Suprapubic skin (tissue), 4 donors: ENCODE measurements around the gene MAGOH. TPM values are rescaled to one million over a fixed set of nuclear protein-coding genes. Genes with fewer than 3 reads are reported as not detected.

Experiments
- DNase-seq, 2 donors: peaks; one replicate each; pipeline ENCODE4 v3.0.0-alpha.2; 2019; ENCODE audit warnings: low spot score in 2 of 2
- H3K27ac ChIP-seq: fragments of 200-600 bp; sonication (generic); one replicate; pipeline ENCODE4 v1.5.1; 2019
- H3K27me3 ChIP-seq: fragments of 200-600 bp; sonication (generic); one replicate; pipeline ENCODE4 v1.5.1; 2019
- H3K36me3 ChIP-seq: fragments of 200-600 bp; sonication (generic); one replicate; pipeline ENCODE4 v1.5.1; 2019
- H3K4me1 ChIP-seq: fragments of 200-600 bp; sonication (generic); one replicate; pipeline ENCODE4 v1.5.1; 2019
- H3K4me3 ChIP-seq: fragments of 200-600 bp; sonication (generic); one replicate; pipeline ENCODE4 v1.5.1; 2019; ENCODE audit warnings: mild to moderate bottlenecking
- H3K9me3 ChIP-seq: fragments of 200-600 bp; sonication (generic); one replicate; pipeline ENCODE4 v1.5.1; 2019
- CTCF ChIP-seq, 2 donors: fragments of 200-600 bp in 1 of 2; fragments of 450-650 bp in 1 of 2; sonication (generic) in 1 of 2; IDR thresholded peaks; one replicate each; pipeline ENCODE4 v1.5.1; 2016 to 2019; ENCODE audit warnings: antibody characterized with exemption in 2 of 2, mild to moderate bottlenecking in 1 of 2, moderate library complexity in 1 of 2
- EP300 ChIP-seq: sonication (generic); formaldehyde crosslinking; IDR thresholded peaks from one replicate; pipeline ENCODE4 v1.6.1; 2017; ENCODE audit warnings: antibody characterized with exemption
- POLR2A ChIP-seq, 2 donors: fragments of 450-650 bp; IDR thresholded peaks; one replicate each; pipeline ENCODE4 v1.6.1; 2017; ENCODE audit warnings: antibody characterized with exemption in 2 of 2, mild to moderate bottlenecking in 2 of 2, moderate library complexity in 2 of 2
- POLR2AphosphoS5 ChIP-seq, 3 donors: sonication (generic); formaldehyde crosslinking; IDR thresholded peaks; one replicate each; pipeline ENCODE4 v1.6.1; 2017; ENCODE audit warnings: antibody characterized with exemption in 3 of 3
- WGBS: methylation state at CpG from one replicate; pipeline ENCODE4 v1.1.5; 2018; 5-methylcytosine and 5-hydroxymethylcytosine counted together
- total RNA-seq, 4 donors: library from RNA; depleted of rRNA; stranded (reverse); fragments of >200 nt; gene quantifications; one replicate each; pipeline ENCODE4 v1.1.0, GENCODE V29; 2016

The MAGOH gene
- total RNA-seq, 4 donors from 2014 or later, result 31.8 to 52.3 (median 38.5) TPM

- Histone ChIP-seq H3K27me3 (no peaks in the 10 kb centered on the region), H3K36me3 (no peaks in the 10 kb centered on the region), H3K4me3 (no peak overlapping the region), H3K4me1 (peaks cover 22% of the 10 kb centered on the region), H3K27ac (no peak overlapping the region), H3K9me3 (no peaks in the 10 kb centered on the region)
- 96% methylated on average over 5 of the region's 5 CpGs for WGBS
- TF ChIP-seq POLR2AphosphoS5 (IDR thresholded peaks at IDR 0.05), result no peak
- no peak for DNase-seq
Observed at GRCh38 chr1:53180951-53181350, 57.4 kb downstream of the MAGOH start.

GRCh38 chr1:53180226-53180625 is 58.1 kb downstream of the MAGOH start:
- no peak for TF ChIP-seq POLR2A (IDR thresholded peaks at IDR 0.05)
- TF ChIP-seq POLR2AphosphoS5 (IDR thresholded peaks at IDR 0.05), result no peak
- TF ChIP-seq EP300, result no peak
- TF ChIP-seq CTCF (IDR thresholded peaks at IDR 0.05), result no peak
- DNase-seq, result no peak
- H3K9me3 ChIP-seq, result no peaks in the 10 kb centered on the region
- H3K27ac ChIP-seq, result no peak overlapping the region
- H3K4me1 ChIP-seq, result peaks cover 22% of the 10 kb centered on the region
- no peaks in the 10 kb centered on the region for H3K36me3 ChIP-seq
- 91% methylated on average over 2 of the region's 2 CpGs for WGBS
- H3K27me3 ChIP-seq, result no peaks in the 10 kb centered on the region
- H3K4me3 ChIP-seq, result no peak overlapping the region

Other genes with a start within 250 kb of the MAGOH start
- 10 to 100 TPM; 13.9 to 32.8 (median 19.8) TPM for gene PODN, start 176.3 kb downstream of the MAGOH start, total RNA-seq
- not detected for gene SLC1A7, start 95.9 kb downstream of the MAGOH start, total RNA-seq
- gene CPT2, start 41.7 kb downstream of the MAGOH start, total RNA-seq, result 10 to 100 TPM; 26.1 to 30.4 (median 29.5) TPM
- 10 to 100 TPM; 25.2 to 60.3 (median 33.8) TPM for gene CZIB, start 17.9 kb downstream of the MAGOH start, total RNA-seq
- gene LRP8, start 89.6 kb upstream of the MAGOH start, total RNA-seq, result 10 to 100 TPM in 1 of 4 donors, 1 to 10 TPM in 3; 2.8 to 11.8 (median 4.1) TPM
- not detected for gene DMRTB1, start 220.9 kb upstream of the MAGOH start, total RNA-seq